IPS DF 4.7 (cell line): ENCODE data around the gene PROP1.
A peak's percentile ranks its signal among the peaks of the same experiment; 100 is the strongest.
"Not testable (repeated sequence)": the region's sequence is repeated elsewhere in the genome, so short reads cannot be mapped to it uniquely, and the experiment has no call there.

Source experiments
- DNase-seq: peaks from one replicate; pipeline ENCODE4 v3.0.0-alpha.2; 2013; ENCODE audit warnings: low spot score; ENCODE audit errors: extremely low read depth

Gene PROP1

GRCh38 chr5:177982956-177983355 lies 13.1 kb downstream of the PROP1 start:
- no peak for DNase-seq

GRCh38 chr5:177982072-177982727 lies 13.8 kb downstream of the PROP1 start:
- DNase-seq = peak; percentile 44

GRCh38 chr5:177981296-177982071 lies 14.6 kb downstream of the PROP1 start:
- DNase-seq = no peak

GRCh38 chr5:177980743-177981151 lies 15.3 kb downstream of the PROP1 start:
- no peak for DNase-seq

- DNase-seq = not testable (repeated sequence)
Measured at GRCh38 chr5:177977600-177977999, 18.4 kb downstream of the PROP1 start.

- no peak for DNase-seq
Measured at GRCh38 chr5:177973066-177973635, 22.9 kb downstream of the PROP1 start.

- DNase-seq = no peak
Measured at GRCh38 chr5:177972613-177973012, 23.4 kb downstream of the PROP1 start.

GRCh38 chr5:177972014-177972413 lies 24.0 kb downstream of the PROP1 start:
- DNase-seq = not testable (repeated sequence)

GRCh38 chr5:177968661-177969211 lies 27.3 kb downstream of the PROP1 start:
- DNase-seq = no peak

- DNase-seq = no peak
Measured at GRCh38 chr5:177967221-177967887, 28.7 kb downstream of the PROP1 start.

- no peak for DNase-seq
Measured at GRCh38 chr5:177966839-177967166, 29.2 kb downstream of the PROP1 start.

- DNase-seq = no peak
Measured at GRCh38 chr5:177966009-177966838, 29.8 kb downstream of the PROP1 start.

GRCh38 chr5:177964471-177964870 lies 31.6 kb downstream of the PROP1 start:
- no peak for DNase-seq

- no peak for DNase-seq
Measured at GRCh38 chr5:177963966-177964365, 32.1 kb downstream of the PROP1 start.

- no peak for DNase-seq
Measured at GRCh38 chr5:177959315-177959714, 36.7 kb downstream of the PROP1 start.

- DNase-seq = no peak
Measured at GRCh38 chr5:177958696-177959095, 37.3 kb downstream of the PROP1 start.

GRCh38 chr5:177957241-177957640 lies 38.8 kb downstream of the PROP1 start:
- no peak for DNase-seq

- DNase-seq = not testable (repeated sequence)
Measured at GRCh38 chr5:177953101-177953500, 42.9 kb downstream of the PROP1 start.

GRCh38 chr5:177949656-177950055 lies 46.4 kb downstream of the PROP1 start:
- DNase-seq = not testable (repeated sequence)

- not testable (repeated sequence) for DNase-seq
Measured at GRCh38 chr5:177949065-177949464, 47.0 kb downstream of the PROP1 start.

GRCh38 chr5:177947912-177948311 lies 48.1 kb downstream of the PROP1 start:
- not testable (repeated sequence) for DNase-seq
